NCI-H2029 (cell line): ENCODE results near the gene EIF4G3.
"Not testable (repeated sequence)": the region's sequence is repeated elsewhere in the genome, so short reads cannot be mapped to it uniquely, and the experiment has no call there.

Experiments
- DNase-seq: peaks from one replicate; lab custom pipeline; 2025; lab: John Stamatoyannopoulos, UW

EIF4G3 gene

GRCh38 chr1:20814534-20814871 is 362.2 kb downstream of the EIF4G3 start:
- no peak for DNase-seq

DNA sequence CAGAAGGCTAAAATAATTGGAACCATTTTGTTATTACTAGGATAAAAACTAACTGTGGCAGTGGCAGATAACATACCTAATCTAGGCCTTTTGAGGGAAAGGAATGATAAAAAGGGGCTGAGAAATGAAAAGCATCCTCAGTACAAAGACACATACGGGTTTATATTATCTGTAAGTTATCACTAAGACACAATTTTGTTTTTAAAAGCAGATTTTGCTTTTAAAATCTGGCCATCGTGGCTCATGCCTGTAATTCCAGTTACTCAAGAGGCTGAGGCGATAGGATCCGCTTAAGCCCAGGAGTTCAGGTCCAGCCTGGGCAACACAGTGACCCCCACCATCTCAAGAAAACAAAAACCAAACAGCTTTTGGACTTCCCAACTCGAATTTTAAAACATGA is 364.8 kb downstream of the EIF4G3 start:
- no peak for DNase-seq

GRCh38 chr1:20793236-20793635 is 383.5 kb downstream of the EIF4G3 start:
- no peak for DNase-seq

DNA sequence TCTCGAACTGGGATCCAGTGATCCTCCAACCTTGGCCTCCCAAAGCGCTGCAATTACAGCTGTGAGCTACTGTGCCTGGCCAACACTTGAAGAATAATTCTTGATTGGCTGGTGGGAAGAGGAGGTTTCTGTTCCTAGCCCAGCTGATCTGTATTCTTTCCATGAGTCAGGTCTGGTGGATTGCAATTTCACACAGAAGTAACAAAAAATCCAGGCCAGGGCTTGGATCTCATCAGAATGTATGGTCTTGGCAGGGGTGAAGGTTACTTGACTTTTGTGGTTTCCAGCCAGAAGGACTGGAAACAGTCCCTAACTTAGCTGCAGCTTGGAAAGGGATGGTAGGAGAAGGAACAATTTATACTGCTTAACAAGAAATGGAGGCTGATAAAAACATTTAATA is 384.5 kb downstream of the EIF4G3 start:
- DNase-seq: no peak

DNA sequence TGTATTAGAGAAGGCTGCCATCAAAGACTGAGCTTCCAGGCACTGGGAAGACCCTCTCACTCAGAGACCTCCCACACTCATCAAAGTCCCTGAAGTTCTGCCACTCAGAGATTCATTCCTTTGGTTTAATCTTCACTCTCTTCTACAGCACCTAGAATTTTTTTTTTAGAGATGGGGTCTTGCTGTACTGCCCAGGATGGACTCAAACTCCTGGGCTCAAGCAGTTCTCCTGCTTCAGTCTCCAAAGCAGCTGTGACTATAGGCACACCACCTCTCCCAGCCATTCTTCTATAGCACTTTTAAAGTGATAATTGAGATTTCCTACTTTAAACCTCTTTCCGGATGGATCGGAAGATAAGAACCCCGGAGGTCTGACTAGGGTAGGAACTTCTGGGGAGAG is 385.9 kb downstream of the EIF4G3 start:
- no peak for DNase-seq

DNA sequence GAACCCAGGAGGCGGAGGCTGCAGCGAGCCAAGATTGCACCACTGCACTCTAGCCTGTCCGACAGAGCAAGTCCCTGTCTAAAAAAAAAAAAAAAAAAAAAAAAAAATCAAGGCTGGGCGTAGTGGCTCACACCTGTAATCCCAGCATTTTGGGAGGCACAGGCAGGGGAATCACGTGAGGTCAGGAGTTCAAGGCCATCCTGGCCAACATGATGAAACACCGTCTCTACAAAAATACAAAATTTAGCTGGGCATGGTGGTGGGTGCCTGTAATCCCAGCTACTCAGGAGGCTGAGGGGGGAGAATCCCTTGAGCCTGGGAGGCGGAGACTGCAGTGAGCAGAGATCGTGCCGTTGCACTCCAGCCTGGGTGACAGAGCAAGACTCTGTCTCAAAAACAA is 387.1 kb downstream of the EIF4G3 start:
- DNase-seq: not testable (repeated sequence)

- DNase-seq: no peak
Measured at GRCh38 chr1:20787840-20788795, 388.6 kb downstream of the EIF4G3 start.

DNA sequence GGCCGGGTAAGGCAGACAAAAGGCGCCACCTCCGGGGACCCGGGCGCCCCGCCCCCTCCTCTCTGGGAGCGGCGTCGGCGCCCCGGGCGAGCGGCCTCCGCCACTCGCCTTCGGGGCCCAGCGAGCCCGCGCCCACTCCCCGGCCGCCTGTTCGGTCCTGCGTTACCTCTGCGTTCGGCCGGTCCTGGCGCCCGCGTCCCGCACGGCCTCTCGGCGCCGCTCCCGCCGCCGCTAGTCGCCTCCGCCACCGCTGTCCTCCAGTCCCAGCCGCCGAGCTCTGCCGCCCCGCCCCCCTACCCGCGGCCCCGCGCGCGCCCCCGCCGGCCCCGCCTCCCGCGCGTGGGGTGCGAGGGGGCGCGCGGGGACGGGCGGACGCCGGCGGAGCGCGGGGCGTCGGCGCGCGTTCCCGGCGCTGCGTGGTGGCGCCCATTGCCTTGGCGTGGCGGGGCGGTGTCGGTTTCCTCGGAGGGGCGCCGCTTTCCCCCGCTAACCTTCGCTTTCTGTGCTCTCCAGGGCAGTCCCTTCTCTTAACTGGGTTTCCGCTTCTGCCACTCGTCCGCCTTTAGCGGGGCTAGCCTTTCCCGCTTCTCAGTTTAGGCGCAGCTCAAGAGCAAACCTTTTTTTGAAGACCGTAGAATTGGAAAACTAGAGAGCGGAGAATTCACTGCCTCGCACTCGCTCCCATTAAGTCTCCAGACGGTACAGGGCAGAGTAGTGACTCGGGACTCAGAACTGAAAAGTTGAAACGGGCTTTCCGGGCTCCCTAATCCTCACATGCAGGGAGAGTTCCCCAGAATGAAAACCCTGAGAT is 389.5 kb downstream of the EIF4G3 start, which contains the start of gene HP1BP3:
Gene HP1BP3, minus strand, starts transcription at position 279 of the 811 bp plus-strand sequence. CDS start 6,867 bp downstream, outside the sequence.
- peak; percentile 6 for DNase-seq

- DNase-seq: peak; percentile 85
Measured at GRCh38 chr1:20786253-20787028, 390.3 kb downstream of the EIF4G3 start.

DNA sequence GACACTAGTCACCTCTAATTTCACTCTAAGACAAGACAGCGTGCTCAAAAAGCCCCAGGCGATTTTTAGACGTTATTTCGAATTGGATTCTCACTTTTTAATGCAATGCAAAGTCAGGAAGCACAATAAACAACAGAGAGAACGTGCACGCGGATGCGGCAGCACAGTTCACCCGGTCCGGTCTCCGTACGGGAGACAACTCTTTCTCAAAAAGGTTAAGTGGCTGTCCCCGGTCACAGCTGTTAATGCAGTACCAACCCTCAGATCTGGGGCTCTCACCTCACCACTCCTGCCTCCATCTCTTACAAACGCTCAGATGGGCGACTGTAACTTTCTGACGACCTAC is 390.8 kb downstream of the EIF4G3 start:
- DNase-seq: no peak

- no peak for DNase-seq
Measured at GRCh38 chr1:20775700-20776099, 401.0 kb downstream of the EIF4G3 start.

GRCh38 chr1:20771780-20772179 is 404.9 kb downstream of the EIF4G3 start:
- no peak for DNase-seq

- no peak for DNase-seq
Measured at GRCh38 chr1:20770314-20771087, 406.2 kb downstream of the EIF4G3 start.

DNA sequence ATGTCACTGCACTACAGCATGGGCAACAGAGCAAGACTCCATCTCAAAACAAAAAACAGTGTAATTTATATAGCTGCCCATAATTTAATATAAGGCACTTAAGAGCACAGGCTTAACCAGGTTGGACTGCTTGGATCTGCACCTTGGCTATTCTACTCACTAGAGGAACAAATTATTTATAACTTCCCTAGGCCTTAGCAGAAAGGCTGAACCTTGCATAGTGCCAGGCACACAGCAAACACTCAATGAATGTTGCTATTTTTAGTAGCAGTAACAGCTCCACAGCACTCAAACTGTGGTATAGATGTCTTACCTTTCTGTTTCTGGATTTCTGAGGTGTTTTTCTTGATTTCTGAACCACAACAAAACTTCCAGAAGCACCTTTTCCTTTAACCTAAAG is 409.4 kb downstream of the EIF4G3 start:
- DNase-seq: no peak

DNA sequence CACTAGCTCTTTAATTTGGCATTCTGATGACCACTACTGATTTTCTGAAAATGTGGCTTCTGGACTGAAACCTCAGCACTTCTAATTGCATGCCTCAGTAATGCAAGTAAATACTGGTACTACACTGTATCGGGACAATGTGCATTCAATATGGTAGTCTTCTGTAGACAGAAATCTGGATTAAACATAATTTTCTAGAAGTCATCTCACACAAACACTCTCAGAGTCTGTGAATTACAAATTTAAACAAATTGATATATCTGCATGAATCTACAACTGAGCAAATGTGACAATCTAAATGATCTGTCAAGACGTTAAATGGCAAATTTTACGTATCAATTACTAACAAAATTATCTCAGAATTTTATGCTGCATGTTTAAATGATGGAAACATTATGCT is 413.3 kb downstream of the EIF4G3 start:
- DNase-seq: no peak

DNA sequence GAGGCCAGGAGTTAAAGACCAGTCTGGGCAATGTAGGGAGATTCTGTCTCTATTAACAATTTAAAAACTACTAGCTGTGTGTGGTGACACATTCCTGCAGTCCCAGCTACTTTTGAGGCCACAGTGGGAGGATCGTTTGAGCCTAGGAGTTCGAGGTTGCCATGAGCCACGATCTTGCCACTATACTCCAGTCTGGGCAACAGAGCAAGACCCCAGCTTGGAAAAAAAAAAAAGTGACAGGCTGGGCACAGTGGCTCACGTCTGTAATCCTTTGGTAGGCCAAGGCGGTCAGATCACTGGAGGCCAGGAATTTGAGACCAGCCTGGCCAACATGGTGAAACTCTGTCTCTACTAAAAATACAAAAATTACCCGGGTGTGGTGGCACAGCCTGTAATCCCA is 416.4 kb downstream of the EIF4G3 start:
- no peak for DNase-seq
